Activated naive CD8-positive, alpha-beta T cell treated with anti-CD3 and anti-CD28 coated beads for 36 hours (primary cell): ENCODE measurements around the gene CDK11B. TPM values are rescaled to one million over a fixed set of nuclear protein-coding genes. Genes with fewer than 3 reads are reported as not detected.

Experiments used
- DNase-seq: peaks from one replicate; pipeline ENCODE4 v3.0.0; 2021
- H3K27ac Mint-ChIP-seq: one replicate; pipeline ENCODE4 v1.8.0; 2022; ENCODE audit warnings: mild to moderate bottlenecking, moderate library complexity, mixed read lengths
- H3K27me3 Mint-ChIP-seq: one replicate; pipeline ENCODE4 v1.8.0; 2022; ENCODE audit warnings: mild to moderate bottlenecking, mixed read lengths
- H3K36me3 Mint-ChIP-seq: one replicate; pipeline ENCODE4 v1.8.0; 2021; ENCODE audit warnings: mild to moderate bottlenecking, mixed read lengths
- H3K4me1 Mint-ChIP-seq: one replicate; pipeline ENCODE4 v1.8.0; 2021; ENCODE audit warnings: mixed read lengths
- H3K4me3 Mint-ChIP-seq: one replicate; pipeline ENCODE4 v1.8.0; 2022; ENCODE audit warnings: mild to moderate bottlenecking, moderate library complexity, mixed read lengths
- H3K9me3 Mint-ChIP-seq: one replicate; pipeline ENCODE4 v1.8.0; 2022; ENCODE audit warnings: mixed read lengths
- total RNA-seq, 2 experiments: library from RNA; stranded (reverse); gene quantifications; one replicate each; pipeline ENCODE4 v1.2.3, GENCODE V29; 2021

Gene CDK11B
- total RNA-seq, 2 experiments from 2014 or later = 42.2 to 43.3 TPM

DNA sequence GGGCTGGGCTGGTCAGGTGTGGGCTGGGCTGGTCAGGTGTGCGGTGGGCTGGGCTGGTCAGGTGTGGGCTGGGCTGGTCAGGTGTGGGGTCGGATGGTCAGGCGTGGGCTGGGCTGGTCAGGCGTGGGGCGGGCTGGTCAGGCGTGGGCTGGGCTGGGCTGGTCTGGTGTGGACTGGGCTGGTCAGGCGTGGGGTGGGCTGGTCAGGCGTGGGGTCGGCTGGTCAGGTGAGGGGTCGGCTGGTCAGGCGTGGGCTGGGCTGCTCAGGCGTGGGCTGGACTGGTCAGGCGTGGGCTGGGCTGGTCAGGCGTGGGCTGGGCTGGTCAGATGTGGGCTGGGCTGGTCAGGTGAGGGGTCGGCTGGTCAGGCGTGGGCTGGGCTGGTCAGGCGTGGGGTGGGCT, 53.1 kb downstream of the CDK11B start:
- H3K36me3 Mint-ChIP-seq = no peaks in the 10 kb centered on the region
- no peak overlapping the region for H3K4me3 Mint-ChIP-seq
- no peak overlapping the region for H3K27ac Mint-ChIP-seq
- DNase-seq = no peak
- peaks cover 8% of the 10 kb centered on the region for H3K4me1 Mint-ChIP-seq
- H3K27me3 Mint-ChIP-seq = peaks cover under 1% of the 10 kb centered on the region
- no peaks in the 10 kb centered on the region for H3K9me3 Mint-ChIP-seq

- Mint-ChIP-seq H3K27ac (no peak overlapping the region), H3K36me3 (no peaks in the 10 kb centered on the region), H3K9me3 (no peaks in the 10 kb centered on the region), H3K4me1 (peaks cover 8% of the 10 kb centered on the region), H3K4me3 (no peak overlapping the region), H3K27me3 (peaks cover 3% of the 10 kb centered on the region)
- DNase-seq = no peak
These were observed 53.7 kb downstream of the CDK11B start for GRCh38 chr1:1605034-1605591.

- Mint-ChIP-seq H3K27ac (no peak overlapping the region), H3K4me1 (peaks cover 8% of the 10 kb centered on the region), H3K9me3 (no peaks in the 10 kb centered on the region), H3K4me3 (no peak overlapping the region), H3K36me3 (no peaks in the 10 kb centered on the region), H3K27me3 (peaks cover 3% of the 10 kb centered on the region)
- DNase-seq = no peak
These were observed 54.3 kb downstream of the CDK11B start for GRCh38 chr1:1604374-1605033.

GRCh38 chr1:1603671-1604373, 55.0 kb downstream of the CDK11B start:
- Mint-ChIP-seq H3K27ac (no peak overlapping the region), H3K9me3 (no peaks in the 10 kb centered on the region)

GRCh38 chr1:1602968-1603506, 55.8 kb downstream of the CDK11B start:
- Mint-ChIP-seq H3K4me3 (no peak overlapping the region), H3K27ac (no peak overlapping the region), H3K9me3 (no peaks in the 10 kb centered on the region), H3K27me3 (peaks cover 11% of the 10 kb centered on the region), H3K4me1 (peaks cover 8% of the 10 kb centered on the region), H3K36me3 (no peaks in the 10 kb centered on the region)
- DNase-seq = no peak

More at GRCh38 chr1:1603671-1604373, 55.0 kb downstream of the CDK11B start:
- no peak for DNase-seq
- Mint-ChIP-seq H3K4me3 (no peak overlapping the region), H3K27me3 (peaks cover 8% of the 10 kb centered on the region), H3K36me3 (no peaks in the 10 kb centered on the region), H3K4me1 (peaks cover 8% of the 10 kb centered on the region)

GRCh38 chr1:1602304-1602967, 56.4 kb downstream of the CDK11B start:
- Mint-ChIP-seq H3K27ac (no peak overlapping the region), H3K9me3 (no peaks in the 10 kb centered on the region), H3K4me1 (peaks cover 8% of the 10 kb centered on the region), H3K36me3 (no peaks in the 10 kb centered on the region), H3K4me3 (no peak overlapping the region), H3K27me3 (peaks cover 16% of the 10 kb centered on the region)
- DNase-seq = no peak

DNA sequence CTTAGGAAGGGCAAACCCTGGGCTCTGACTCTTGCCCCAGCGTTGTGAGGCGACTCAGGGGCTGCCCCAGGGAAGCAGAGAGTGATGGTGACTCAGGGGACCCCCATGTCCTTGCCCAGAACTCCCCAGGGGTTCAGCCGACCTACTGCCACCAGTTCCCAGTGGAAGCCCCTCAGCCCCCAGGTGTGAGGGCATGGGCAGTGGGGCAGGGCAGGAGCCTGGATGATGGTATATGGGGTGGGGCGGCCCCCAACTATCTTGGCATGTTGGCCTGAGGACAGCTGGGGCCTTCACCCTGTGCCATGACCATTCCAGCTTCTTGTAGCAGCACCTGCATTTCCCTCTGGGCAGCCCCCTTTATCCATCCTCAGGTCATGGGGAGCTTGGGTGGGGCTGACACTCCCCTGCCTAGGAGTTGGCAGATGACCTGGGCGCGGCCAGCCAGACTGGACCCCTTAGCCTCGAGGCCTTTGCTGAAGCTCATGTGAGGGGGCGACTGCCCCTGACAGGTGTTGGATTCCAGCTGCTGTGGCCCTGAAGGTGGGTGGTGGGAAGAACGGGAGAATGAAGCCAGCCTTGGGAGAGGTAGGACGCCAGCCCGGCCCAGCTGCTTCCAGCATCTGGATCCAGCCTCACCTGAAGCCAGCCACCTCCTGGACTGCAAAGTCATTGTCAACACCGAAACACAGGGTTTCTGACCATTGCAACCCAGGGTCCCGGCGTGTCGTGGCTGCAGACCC, 57.1 kb downstream of the CDK11B start:
- Mint-ChIP-seq H3K36me3 (no peaks in the 10 kb centered on the region), H3K27me3 (peaks cover 16% of the 10 kb centered on the region), H3K9me3 (no peaks in the 10 kb centered on the region), H3K27ac (no peak overlapping the region), H3K4me1 (peaks cover 1% of the 10 kb centered on the region), H3K4me3 (no peak overlapping the region)
- no peak for DNase-seq

DNA sequence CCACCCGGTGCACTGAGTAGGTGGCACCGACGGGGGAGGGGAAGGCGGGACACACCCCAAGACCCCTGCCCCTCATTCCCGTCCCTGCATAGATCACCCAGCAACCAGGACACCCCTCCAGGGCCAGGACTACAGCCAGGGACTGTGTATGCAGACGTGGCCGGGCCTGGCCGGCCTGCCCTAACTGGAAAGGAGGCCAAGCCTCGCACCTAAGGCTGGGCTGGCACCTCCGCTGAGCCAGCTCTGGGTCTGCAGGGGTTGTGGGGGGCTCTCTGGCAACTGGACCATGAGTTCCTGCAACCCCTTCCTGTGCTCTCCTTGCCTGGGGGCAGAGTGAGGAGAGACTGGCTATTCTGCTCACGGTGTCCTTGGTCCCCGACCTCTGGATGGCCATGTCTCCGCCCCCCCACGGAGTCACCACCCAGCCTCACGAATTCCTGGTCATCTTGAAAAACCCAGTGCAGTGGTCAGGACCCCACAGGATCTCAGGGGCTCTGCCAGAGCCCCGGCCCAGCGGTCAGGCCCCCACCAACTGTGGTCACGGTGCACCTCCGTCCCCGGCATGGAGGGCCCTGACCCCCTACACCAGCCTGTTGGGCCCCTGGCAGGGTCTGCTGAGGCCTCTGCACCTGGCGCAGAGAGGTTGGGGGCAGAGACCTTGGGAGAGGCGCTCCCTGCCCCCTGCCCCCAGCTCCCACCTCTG, 57.8 kb downstream of the CDK11B start:
- Mint-ChIP-seq H3K4me3 (peak overlapping the region; percentile 34), H3K9me3 (no peaks in the 10 kb centered on the region), H3K27me3 (peaks cover 16% of the 10 kb centered on the region), H3K36me3 (no peaks in the 10 kb centered on the region), H3K4me1 (no peaks in the 10 kb centered on the region), H3K27ac (no peak overlapping the region)
- DNase-seq = no peak

DNA sequence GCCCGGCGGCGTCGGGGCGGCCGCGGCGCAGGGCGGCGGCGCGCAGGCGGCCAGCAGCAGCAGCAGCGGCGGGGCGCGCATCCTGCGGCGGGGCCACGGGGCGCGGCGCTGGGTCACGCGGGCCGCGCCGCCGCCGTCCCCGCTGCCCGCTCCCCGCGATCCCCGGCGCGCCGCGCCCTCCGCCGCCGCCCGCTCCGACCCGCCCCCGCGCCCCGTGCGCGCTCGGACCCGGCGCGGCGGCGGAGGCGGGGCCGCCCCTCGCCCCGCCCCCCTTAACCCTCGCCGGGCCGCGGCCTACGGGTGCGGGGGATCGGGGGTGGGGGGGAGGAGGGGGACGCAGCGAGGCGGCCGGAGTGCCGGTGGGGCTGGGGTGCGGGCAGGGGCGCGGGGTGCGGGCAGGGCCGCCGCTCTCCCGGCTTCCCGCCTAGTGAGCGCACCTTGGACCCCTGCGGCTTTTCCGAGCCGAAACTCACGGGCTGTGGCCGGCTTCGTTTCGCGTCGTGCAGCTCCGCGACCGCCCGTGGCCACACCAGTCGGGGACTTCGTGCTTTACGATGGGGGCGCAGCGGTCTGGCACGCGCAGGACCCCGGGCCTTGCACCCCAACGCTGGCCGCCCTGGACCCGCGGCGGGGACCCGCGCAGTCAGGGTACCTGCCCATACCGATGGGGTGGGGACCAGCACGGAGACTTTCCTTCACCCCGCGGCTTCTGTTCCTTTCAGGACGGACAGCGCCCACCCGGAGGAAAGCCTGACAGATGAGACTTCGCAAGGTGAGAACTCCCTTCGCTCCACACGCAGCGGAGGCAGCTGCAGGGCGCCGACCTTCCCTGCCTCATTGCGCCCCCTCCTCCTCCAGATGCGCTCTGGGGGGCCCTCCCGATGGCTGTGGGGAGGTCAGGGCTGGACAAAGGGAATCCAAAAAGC, 58.6 kb downstream of the CDK11B start, which contains the start of gene FNDC10:
Gene FNDC10, minus strand, starts transcription at position 201 of the 926 bp plus-strand sequence. Its CDS starts 120 bp downstream, at position 81.
- Mint-ChIP-seq H3K27ac (no peak within 1 kb of the TSS), H3K4me1 (no peaks in the 10 kb centered on the region), H3K4me3 (peak within 1 kb of the TSS; percentile 69), H3K27me3 (peaks cover 16% of the 10 kb centered on the region), H3K36me3 (no peaks in the 10 kb centered on the region), H3K9me3 (no peaks in the 10 kb centered on the region)
- no peak for DNase-seq

- no peaks in the 10 kb centered on the region for H3K36me3 Mint-ChIP-seq
- no peak overlapping the region for H3K27ac Mint-ChIP-seq
- H3K4me1 Mint-ChIP-seq = no peaks in the 10 kb centered on the region
- peak overlapping the region; percentile 69 for H3K4me3 Mint-ChIP-seq
- peaks cover 16% of the 10 kb centered on the region for H3K27me3 Mint-ChIP-seq
- DNase-seq = peak; percentile 54
- no peaks in the 10 kb centered on the region for H3K9me3 Mint-ChIP-seq
These were observed 59.5 kb downstream of the CDK11B start for GRCh38 chr1:1599030-1599934.

DNA sequence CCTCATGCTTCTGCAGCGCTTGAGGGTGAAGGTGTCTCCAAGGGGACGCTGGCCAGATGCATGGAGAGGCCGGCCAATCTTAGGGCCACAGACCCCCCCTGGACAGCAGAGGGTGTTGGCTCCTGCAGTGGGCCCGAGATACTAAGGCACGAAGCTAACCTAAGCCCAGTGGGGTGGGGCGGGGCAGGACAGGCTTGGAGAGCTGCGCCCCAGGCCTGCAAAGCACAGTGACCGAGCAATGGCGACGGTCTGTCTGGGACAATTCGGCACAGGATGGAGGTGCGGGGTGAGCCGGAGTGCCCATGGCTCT, 60.1 kb downstream of the CDK11B start:
- no peaks in the 10 kb centered on the region for H3K9me3 Mint-ChIP-seq
- H3K4me1 Mint-ChIP-seq = no peaks in the 10 kb centered on the region
- H3K27me3 Mint-ChIP-seq = peaks cover 16% of the 10 kb centered on the region
- H3K36me3 Mint-ChIP-seq = no peaks in the 10 kb centered on the region
- no peak for DNase-seq
- no peak overlapping the region for H3K27ac Mint-ChIP-seq
- peak overlapping the region; percentile 69 for H3K4me3 Mint-ChIP-seq

DNA sequence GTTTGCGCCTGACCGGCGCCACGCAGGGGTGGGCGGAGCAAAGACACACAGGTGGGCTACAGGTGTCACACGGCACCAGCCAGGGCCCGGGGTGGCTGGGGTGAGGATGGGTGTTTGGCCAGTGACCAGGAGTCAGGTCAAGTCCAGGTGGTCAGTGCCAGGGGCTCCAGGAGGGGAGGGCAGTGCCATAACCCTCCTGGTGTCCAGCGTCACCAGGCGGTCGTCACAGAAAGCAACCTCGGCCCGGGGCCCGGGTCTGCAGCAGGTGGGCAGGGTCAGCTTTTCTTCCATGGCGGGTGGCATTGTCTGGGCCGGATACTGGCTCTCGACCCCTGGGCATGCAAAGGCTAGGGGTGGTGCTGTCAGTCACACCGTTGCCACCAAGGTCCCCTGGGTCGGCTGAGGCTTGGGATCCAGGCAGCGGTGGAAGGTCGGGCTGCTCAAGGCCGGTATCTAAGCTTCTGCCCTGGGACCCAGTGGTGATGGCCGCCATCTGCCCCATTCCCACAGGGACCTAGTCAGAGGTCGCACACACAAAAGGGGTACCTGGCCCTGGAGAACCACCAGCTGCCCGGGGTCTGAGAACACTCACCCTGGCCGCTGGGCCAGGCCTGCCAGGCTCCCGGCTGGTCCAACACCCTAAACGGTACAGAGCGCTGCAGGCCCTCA, 60.6 kb downstream of the CDK11B start:
- Mint-ChIP-seq H3K36me3 (no peaks in the 10 kb centered on the region), H3K4me3 (no peak overlapping the region), H3K27me3 (peaks cover 16% of the 10 kb centered on the region), H3K4me1 (no peaks in the 10 kb centered on the region), H3K9me3 (no peaks in the 10 kb centered on the region), H3K27ac (no peak overlapping the region)
- DNase-seq = no peak
